T47D (cell line): ENCODE results near the gene SLC25A21.
A peak's percentile ranks its signal among the peaks of the same experiment; 100 is the strongest.
"Not testable (repeated sequence)": the region's sequence is repeated elsewhere in the genome, so short reads cannot be mapped to it uniquely, and the experiment has no call there.

Experiments used
- DNase-seq, 2 experiments: peaks; one replicate each; pipeline versions ENCODE4 v3.0.0 to v3.0.0-alpha.2; 2011 to 2012; ENCODE audit warnings: low read depth in 1 of 2, low spot score in 1 of 2
- JUND ChIP-seq: IDR thresholded peaks from 2 replicates; pipeline ENCODE4 v1.6.1; 2012; ENCODE audit warnings: low read depth
- in situ Hi-C: cut with HindIII; loops from 2 replicates; pipeline ENCODE4 v1.10.0; 2016; ENCODE audit warnings: low sequenced_read_pairs, low pct_unique_long_range_greater_than_20kb

SLC25A21 gene

DNA sequence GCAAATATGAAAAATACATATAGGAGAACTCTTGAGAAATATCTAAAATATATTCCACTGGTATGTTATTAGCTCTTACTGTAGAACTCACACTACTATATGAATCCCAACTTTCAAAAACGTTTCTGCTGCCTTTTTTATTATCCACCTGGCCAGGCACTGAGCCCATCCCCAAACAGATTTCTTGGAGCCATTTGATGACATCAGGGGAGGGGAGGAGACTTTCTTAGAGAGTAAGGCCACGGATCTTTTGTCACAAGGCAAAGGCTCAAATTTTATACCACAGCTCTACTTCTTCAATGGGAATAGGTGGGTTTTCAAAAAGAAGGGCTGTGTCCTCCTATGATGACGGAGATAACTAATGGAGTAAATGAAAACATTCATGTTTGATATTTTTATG lies 83.0 kb downstream of the SLC25A21 start:
- in situ Hi-C loops: no loop called here
- peak in 1 of 2 experiments; percentile 21 for DNase-seq

DNA sequence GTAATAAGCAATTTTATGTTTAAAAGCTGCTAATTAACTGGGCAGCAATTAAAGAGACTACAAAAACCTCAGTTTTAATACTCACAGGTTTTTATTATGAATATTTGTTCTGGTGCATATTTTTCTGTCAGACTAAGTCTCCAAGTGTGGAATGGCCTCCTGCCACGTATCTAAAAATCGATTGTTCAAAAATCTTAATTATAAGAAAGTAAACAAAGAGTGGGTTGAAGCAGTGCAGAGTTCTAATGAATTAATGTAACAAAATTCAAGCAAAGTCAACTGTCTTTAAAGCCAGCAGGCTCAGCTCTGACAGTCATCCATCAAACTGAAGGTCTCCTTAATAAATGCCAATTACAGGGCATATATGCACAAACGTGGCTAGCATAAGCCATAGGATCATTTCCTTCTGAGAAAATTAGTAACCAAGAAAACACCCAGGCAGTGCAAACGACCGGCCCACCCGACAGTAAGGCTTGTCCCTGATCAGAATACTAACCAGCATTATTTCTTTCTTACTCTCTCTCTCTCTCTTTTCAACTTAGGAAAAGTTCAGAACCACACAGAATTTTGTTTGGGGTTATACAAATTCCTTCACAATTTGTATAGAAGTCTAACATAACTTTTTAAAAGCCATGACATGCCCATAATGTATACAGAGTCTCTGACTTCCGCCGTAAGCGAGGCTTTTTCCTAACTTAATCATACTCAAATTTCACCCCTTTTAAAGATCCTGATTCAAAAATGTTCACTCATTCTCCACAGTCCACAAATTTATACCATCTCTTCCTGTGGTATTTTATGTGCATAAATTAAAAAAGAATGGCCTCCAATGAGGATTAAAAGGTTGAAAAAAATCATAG lies 83.8 kb downstream of the SLC25A21 start:
- no peak for TF ChIP-seq JUND
- in situ Hi-C loops: no loop called here
- DNase-seq: no peak

More for the DNA sequence above, 83.0 kb downstream of the SLC25A21 start:
- TF ChIP-seq JUND: no peak

DNA sequence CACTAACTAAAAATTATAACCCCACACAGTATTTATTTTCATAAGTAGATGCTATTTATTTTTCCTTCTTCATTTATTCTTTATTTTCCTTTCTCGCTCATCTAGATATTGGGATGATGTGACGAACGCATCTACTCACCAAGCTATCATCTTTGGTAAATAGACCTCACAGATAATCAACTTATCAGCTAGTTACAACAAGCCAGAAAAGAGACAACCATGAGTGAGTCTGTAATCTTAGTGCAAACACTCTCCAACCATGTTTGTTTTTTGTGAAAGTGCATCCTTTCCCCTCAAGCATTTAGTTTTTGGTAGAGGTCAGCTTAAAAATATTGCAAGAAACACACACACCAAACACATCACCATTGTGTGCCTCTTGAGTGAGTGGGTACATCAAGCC lies 84.9 kb downstream of the SLC25A21 start:
- DNase-seq: no peak
- in situ Hi-C loops: no loop called here
- no peak for TF ChIP-seq JUND

DNA sequence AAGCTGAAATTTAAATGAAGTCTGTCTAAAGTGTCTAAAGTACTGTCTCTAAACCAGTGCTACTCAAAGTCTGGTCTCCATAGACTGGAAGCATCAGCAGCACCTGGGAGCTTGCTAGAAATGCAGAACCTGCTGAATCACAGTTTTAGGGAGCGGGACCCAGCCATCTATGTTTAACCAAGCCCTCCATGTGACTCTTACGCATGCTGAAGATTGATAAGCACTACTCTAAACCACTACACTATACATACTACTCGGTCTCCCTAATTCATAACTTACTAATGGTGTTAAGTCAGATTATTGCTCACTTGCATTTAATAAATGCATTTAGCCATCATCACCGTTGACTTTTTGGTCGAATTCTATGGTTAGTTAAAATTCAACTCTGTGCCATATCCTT lies 88.8 kb downstream of the SLC25A21 start:
- in situ Hi-C loops: no loop called here
- no peak for DNase-seq
- TF ChIP-seq JUND: no peak

DNA sequence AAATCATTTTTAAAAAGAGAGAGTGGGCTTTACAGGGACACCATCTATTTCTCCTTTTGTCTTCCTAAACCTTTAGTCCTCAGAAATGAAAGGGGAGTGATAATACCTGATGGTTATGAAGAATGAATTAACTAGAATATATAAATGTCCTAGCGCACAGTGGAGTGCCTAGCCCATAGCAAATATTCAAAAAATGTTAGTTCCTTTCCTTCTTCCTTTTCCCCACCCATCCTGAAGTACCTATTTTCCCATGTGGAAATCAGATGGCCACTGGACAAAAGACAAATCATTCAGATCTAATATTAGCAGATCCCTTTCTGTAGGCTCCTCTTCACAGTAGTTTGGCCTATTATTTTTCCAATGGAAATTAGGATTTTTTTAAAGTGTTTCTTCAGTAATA lies 90.0 kb downstream of the SLC25A21 start:
- in situ Hi-C loops: no loop called here
- DNase-seq: no peak
- TF ChIP-seq JUND: no peak

DNA sequence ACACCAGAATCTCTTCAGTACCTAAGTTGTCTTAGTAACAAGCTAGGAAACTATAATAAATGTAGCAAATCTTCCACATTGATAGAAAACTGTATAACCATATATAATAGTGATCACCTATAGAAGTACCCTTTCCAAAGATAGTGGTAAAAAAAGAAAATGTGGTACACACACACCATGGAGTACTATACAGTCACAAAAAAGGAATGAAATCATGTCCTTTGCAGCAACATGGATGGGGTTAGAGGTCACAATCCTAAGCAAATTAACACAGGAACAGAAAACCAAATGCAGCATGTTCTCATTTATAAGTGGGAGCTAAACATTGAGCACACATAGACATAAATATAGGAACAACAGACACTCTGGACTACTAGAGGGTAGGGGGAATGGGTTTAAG lies 90.5 kb downstream of the SLC25A21 start:
- DNase-seq: no peak
- in situ Hi-C loops: no loop called here
- TF ChIP-seq JUND: no peak

DNA sequence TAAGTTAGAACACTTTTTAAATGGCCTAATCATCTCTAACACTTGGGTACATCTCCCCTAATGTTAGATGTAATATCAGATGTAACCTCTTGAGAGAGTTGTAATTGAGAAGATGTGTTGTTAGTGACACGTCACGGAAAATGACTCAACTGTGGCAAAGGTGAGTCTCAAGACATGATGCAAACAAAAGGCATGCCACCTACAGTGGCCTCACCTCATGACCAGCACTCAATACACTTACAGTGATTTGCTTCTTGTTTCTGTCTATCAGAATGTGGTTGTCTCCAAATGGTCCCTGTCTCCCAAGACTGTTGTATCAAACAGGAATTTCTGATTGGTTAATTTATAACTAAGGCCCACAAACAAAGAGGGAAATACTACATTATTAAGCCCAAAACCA lies 91.2 kb downstream of the SLC25A21 start:
- TF ChIP-seq JUND: no peak

DNA sequence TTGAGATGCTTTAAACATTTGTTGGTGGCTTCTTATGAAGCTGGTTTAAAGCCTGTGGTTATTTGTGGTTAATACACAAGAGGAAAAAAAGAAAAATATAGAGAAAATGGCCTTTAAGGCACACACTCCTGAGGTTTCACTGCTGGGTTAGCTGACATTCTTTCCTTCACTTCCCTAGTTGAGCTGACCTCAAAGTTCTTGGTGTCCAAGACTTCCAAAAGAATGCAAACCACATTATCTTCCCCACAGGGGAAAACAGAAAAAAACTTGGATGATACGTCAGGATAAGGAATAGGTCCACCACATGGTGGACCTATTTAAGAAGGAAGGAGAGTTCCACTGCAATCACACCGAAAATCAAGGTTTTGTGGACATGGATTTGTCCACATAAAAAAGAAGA lies 94.3 kb downstream of the SLC25A21 start:
- no peak for DNase-seq
- in situ Hi-C loops: no loop called here
- no peak for TF ChIP-seq JUND

More for the DNA sequence above, 91.2 kb downstream of the SLC25A21 start:
- in situ Hi-C loops: no loop called here
- no peak for DNase-seq

DNA sequence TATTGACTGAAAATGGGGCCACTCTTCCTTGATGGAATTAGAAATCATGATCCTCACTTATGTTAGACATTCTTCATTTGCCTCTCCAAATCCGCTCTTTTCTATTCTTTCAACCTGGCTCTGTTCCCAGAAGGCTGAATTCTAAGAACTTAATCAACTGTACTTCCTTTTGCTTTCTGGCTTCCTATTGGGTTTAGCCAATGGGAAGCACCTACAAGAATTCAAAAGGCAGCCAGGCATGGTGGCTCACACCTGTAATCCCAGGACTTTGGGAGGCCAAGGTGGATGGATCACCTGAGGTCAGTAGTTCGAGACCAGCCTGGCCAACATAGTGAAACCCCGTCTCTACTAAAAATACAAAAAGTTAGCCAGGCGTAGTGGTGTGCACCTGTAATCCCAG lies 98.1 kb downstream of the SLC25A21 start:
- DNase-seq, in situ Hi-C loops: not testable (repeated sequence)

DNA sequence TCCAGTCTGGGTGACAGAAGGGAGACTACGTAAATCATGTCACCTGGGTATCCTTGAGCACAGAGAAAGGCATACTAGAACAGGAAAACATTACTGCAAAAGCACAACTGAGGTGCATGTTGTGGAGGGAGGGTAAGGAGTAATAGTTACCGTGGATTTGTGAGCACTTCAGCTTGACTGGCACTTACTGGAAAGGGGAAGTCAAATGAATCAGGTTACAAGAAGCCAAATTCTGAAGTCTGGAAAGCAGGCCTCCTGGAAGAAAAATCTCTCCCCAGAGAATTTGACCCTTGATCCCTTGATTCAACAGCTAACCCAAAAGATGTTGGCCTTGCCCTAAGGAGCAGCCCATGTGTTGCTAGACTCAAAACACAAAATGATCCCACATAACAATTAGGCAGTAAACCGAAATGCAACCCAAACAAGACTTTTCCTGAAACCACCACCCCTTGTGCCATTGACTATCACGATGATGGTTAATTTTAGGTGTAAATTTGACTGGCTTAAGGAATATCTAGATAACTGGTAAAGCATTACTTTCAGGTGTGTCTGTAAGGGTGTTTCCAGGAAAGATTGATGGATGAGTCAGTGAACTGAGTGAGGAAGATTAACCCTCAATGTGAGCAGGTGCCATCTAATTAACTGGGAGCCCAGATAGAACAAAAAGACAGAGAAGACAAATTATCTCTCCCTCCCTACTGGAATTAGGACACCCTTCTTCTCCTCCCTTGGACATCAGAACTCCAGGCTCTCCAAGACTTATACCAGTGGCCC lies 108.8 kb downstream of the SLC25A21 start:
- in situ Hi-C loops: no loop called here
- DNase-seq: no peak
- no peak for TF ChIP-seq JUND

DNA sequence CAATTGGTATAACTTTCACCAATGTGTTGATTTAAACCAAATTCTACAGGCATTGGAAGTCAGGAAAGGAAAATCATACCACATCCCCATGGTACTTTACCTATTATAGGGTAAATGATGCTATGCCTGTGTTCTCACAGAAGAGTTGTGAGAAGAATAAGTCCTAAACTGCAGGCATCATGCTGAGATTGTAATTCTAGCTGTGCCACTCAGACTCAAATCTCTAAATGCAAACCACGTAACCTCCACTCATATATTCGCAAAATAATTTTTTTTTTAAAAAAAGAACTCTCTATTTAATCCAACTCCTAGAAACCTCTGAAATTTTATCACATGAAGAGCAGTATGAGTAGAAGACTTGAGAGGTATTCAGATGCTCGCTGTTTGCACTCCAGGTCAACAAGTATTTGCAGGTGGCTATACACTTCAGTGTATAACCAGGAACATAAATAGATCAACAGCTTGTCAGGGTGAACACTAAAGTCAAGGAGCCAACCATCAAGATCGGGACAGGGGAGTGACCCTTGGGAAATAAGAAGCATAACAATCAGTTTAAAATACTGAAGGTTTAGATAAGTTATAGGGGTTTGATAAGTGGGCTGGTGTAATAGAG lies 110.1 kb downstream of the SLC25A21 start:
- in situ Hi-C loops: no loop called here
- DNase-seq: no peak

DNA sequence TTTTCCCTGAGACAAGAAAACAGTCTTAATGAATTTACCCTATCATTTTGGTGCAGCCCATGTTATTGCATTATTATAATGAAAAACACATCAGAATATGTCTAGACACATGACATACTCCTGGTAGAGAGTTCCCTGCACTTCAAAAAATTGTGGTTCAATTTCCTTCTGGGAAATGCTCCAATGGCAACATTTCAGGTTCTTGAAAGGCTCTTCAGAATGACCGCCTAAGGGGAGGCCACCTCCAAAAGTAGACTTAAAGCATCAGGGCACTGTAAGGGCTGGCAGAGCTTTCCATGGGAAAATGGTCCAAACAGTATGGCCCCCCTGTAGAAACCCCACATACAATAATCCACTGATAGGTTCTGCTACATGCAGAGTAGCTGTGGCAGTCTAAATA lies 110.7 kb downstream of the SLC25A21 start:
- in situ Hi-C loops: no loop called here

More for the DNA sequence above, 110.1 kb downstream of the SLC25A21 start:
- TF ChIP-seq JUND: no peak

More for the DNA sequence above, 110.7 kb downstream of the SLC25A21 start:
- TF ChIP-seq JUND: no peak
- no peak for DNase-seq
